OCI-LY7 (cell line): ENCODE data around the gene ARHGAP40. TPM values are rescaled to one million over a fixed set of nuclear protein-coding genes. Genes with fewer than 3 reads are reported as not detected.

ENCODE experiments used
- BruUV-seq: library from RNA; stranded (reverse); fragments of 400-500 nt; replicated peaks from 2 replicates; lab custom pipeline; 2021; lab: Mats Ljungman, UMichigan
- CTCF ChIA-PET: fragments of 300-600 bp; sonication (Branson Sonifier 250); formaldehyde crosslinking; loops from one replicate; lab custom pipeline; 2022; ENCODE audit warnings: antibody characterized with exemption; ENCODE audit not compliant: unreplicated experiment; lab: Charles Lee
- POLR2A ChIA-PET: fragments of 300-600 bp; sonication (Branson Sonifier 250); formaldehyde crosslinking; loops from one replicate; lab custom pipeline; 2022; ENCODE audit warnings: antibody characterized with exemption; lab: Charles Lee
- DNase-seq: peaks from one replicate; pipeline ENCODE4 v3.0.0-alpha.2; 2015; ENCODE audit warnings: low spot score
- H2AFZ ChIP-seq: fragments of 200-600 bp; sonication (generic), shearing (Covaris generic); 2 replicates; pipeline ENCODE4 v1.6.1; 2014; ENCODE audit warnings: mild to moderate bottlenecking, antibody characterized with exemption, low read length, moderate library complexity
- H3K27ac ChIP-seq: fragments of 200-600 bp; sonication (generic); 2 replicates; pipeline ENCODE4 v1.5.1; 2014; ENCODE audit warnings: mixed run types, low read depth, mild to moderate bottlenecking, moderate library complexity, low read length, inconsistent platforms; ENCODE audit not compliant: poor library complexity, severe bottlenecking
- H3K36me3 ChIP-seq: fragments of 200-600 bp; sonication (generic); 2 replicates; pipeline ENCODE4 v1.6.1; 2014; ENCODE audit warnings: mild to moderate bottlenecking, antibody characterized with exemption, low read length, moderate library complexity, mixed read lengths; ENCODE audit not compliant: insufficient read depth
- H3K4me1 ChIP-seq: fragments of 200-600 bp; sonication (generic); 2 replicates; pipeline ENCODE4 v1.5.1; 2014; ENCODE audit warnings: mild to moderate bottlenecking, low read length; ENCODE audit not compliant: insufficient read depth, poor library complexity, severe bottlenecking
- H3K4me2 ChIP-seq: fragments of 200-600 bp; sonication (generic); 2 replicates; pipeline ENCODE4 v1.6.1; 2014; ENCODE audit warnings: mild to moderate bottlenecking, low read length
- H3K4me3 ChIP-seq: fragments of 200-600 bp; sonication (generic); 2 replicates; pipeline ENCODE4 v1.5.1; 2014; ENCODE audit warnings: mild to moderate bottlenecking, low read depth, low read length; ENCODE audit not compliant: poor library complexity, severe bottlenecking
- H3K79me2 ChIP-seq: fragments of 200-600 bp; sonication (generic); 2 replicates; pipeline ENCODE4 v1.6.1; 2016; ENCODE audit warnings: low read depth, mild to moderate bottlenecking, low read length, moderate library complexity, mixed read lengths; ENCODE audit not compliant: insufficient read depth
- H3K9me2 ChIP-seq: fragments of 200-600 bp; sonication (generic); 2 replicates; pipeline ENCODE4 v1.6.1; 2016; ENCODE audit warnings: mild to moderate bottlenecking, low read length, mixed read lengths; ENCODE audit not compliant: insufficient read depth
- H3K9me3 ChIP-seq: fragments of 200-600 bp; sonication (generic); 2 replicates; pipeline ENCODE4 v1.6.1; 2014; ENCODE audit warnings: mild to moderate bottlenecking, mixed run types, low read length, mixed read lengths
- H4K20me1 ChIP-seq: fragments of 200-600 bp; sonication (generic); 2 replicates; pipeline ENCODE4 v1.6.1; 2014; ENCODE audit warnings: mild to moderate bottlenecking, antibody characterized with exemption, low read length, moderate library complexity, mixed read lengths; ENCODE audit not compliant: insufficient read depth
- CTCF ChIP-seq: fragments of 200-600 bp; sonication (generic); conservative IDR thresholded peaks from 2 replicates; pipeline ENCODE4 v1.5.1; 2014; ENCODE audit warnings: mild to moderate bottlenecking, antibody characterized with exemption, low read length, moderate library complexity, mixed read lengths
- EZH2phosphoT487 ChIP-seq: fragments of 200-600 bp; sonication (generic); IDR thresholded peaks from 2 replicates; pipeline ENCODE4 v1.6.1; 2018; ENCODE audit warnings: low read depth, borderline replicate concordance, mild to moderate bottlenecking, mixed run types, antibody characterized with exemption, low read length, moderate library complexity, mixed read lengths
- intact Hi-C: fragments of 100-400 bp; cut with micrococcal nuclease; formaldehyde crosslinking; loops from one replicate; pipeline ENCODE4 v1.10.0; 2022; ENCODE audit not compliant: unreplicated experiment
- total RNA-seq, 2 experiments: library from RNA; depleted of rRNA in 1 of 2; stranded (reverse); fragments of >200 nt in 1 of 2; shearing (Covaris generic) in 1 of 2; gene quantifications; 2 replicates each; pipeline ENCODE4 v1.2.3, GENCODE V29; 2014 to 2022

ARHGAP40 gene
- total RNA-seq, 2 experiments from 2014 or later, result not detected

- no peak overlapping the region for H2AFZ ChIP-seq
- no peaks in the 10 kb centered on the region for H3K79me2 ChIP-seq
- BruUV-seq, result no TSS peak
- H3K9me2 ChIP-seq, result no peaks in the 10 kb centered on the region
- no peaks in the 10 kb centered on the region for H3K36me3 ChIP-seq
- peak; percentile 70 for DNase-seq
- no peak overlapping the region for H3K4me3 ChIP-seq
- no peaks in the 10 kb centered on the region for H3K4me1 ChIP-seq
- intact Hi-C loops, result loop anchor here (5.0 kb wide), 1 partner anchor 99 kb away; no protein-coding TSS in a partner anchor
- TF ChIP-seq CTCF (peak; percentile 89), EZH2phosphoT487 (no peak)
- no peaks in the 10 kb centered on the region for H3K9me3 ChIP-seq
- H3K4me2 ChIP-seq, result no peak overlapping the region
- no peaks in the 10 kb centered on the region for H4K20me1 ChIP-seq
- ChIA-PET POLR2A (no interaction called here), CTCF (no interaction called here)
- no peak overlapping the region for H3K27ac ChIP-seq
Observed at GRCh38 chr20:38633577-38634093, 32.0 kb downstream of the ARHGAP40 start.

GRCh38 chr20:38635721-38636288 is 34.2 kb downstream of the ARHGAP40 start:
- peak; percentile 31 for DNase-seq
- no peak overlapping the region for H3K4me2 ChIP-seq
- peak overlapping the region; percentile 17; the same call in 1 of the 2 replicates for H2AFZ ChIP-seq
- no peak overlapping the region for H3K4me3 ChIP-seq
- no peaks in the 10 kb centered on the region for H4K20me1 ChIP-seq
- no TSS peak for BruUV-seq
- H3K9me2 ChIP-seq, result no peaks in the 10 kb centered on the region
- no peaks in the 10 kb centered on the region for H3K9me3 ChIP-seq
- intact Hi-C loops, result no loop called here
- ChIA-PET POLR2A (no interaction called here), CTCF (no interaction called here)
- H3K27ac ChIP-seq, result no peak overlapping the region
- TF ChIP-seq EZH2phosphoT487 (no peak), CTCF (no peak)
- no peaks in the 10 kb centered on the region for H3K79me2 ChIP-seq
- no peaks in the 10 kb centered on the region for H3K4me1 ChIP-seq
- H3K36me3 ChIP-seq, result no peaks in the 10 kb centered on the region

GRCh38 chr20:38640521-38640920 is 38.9 kb downstream of the ARHGAP40 start:
- POLR2A ChIA-PET, result interaction anchor here (0.6 kb wide), 1 partner anchor 102 kb away, joined by 3 read pairs; no protein-coding TSS in a partner anchor
- CTCF ChIA-PET, result no interaction called here
- Histone ChIP-seq H2AFZ (no peak overlapping the region), H3K4me3 (no peak overlapping the region), H3K4me2 (no peak overlapping the region), H3K9me3 (no peaks in the 10 kb centered on the region), H3K27ac (no peak overlapping the region), H4K20me1 (no peaks in the 10 kb centered on the region), H3K9me2 (no peaks in the 10 kb centered on the region), H3K79me2 (no peaks in the 10 kb centered on the region), H3K36me3 (no peaks in the 10 kb centered on the region), H3K4me1 (no peaks in the 10 kb centered on the region)
- BruUV-seq, result no TSS peak
- intact Hi-C loops, result no loop called here
- no peak for DNase-seq
- TF ChIP-seq CTCF (no peak), EZH2phosphoT487 (no peak)
